Peyer's patch (tissue), 4 donors: ENCODE measurements around the gene FKBP6. TPM values are rescaled to one million over a fixed set of nuclear protein-coding genes. Genes with fewer than 3 reads are reported as not detected.
"Not testable (repeated sequence)": the region's sequence is repeated elsewhere in the genome, so short reads cannot be mapped to it uniquely, and the experiment has no call there.

Experiments used
- DNase-seq, 3 donors: peaks; one replicate each; pipeline ENCODE4 v3.0.0-alpha.2; 2017 to 2019
- H3K27ac ChIP-seq, 4 donors: fragments of 200-600 bp; sonication (generic); one replicate each; pipeline ENCODE4 v1.5.1; 2016 to 2019
- H3K27me3 ChIP-seq, 2 donors: fragments of 200-600 bp; sonication (generic); one replicate each; pipeline ENCODE4 v1.5.1; 2019
- H3K36me3 ChIP-seq, 3 donors: fragments of 200-600 bp; sonication (generic); one replicate each; pipeline ENCODE4 v1.5.1; 2016 to 2019
- H3K4me1 ChIP-seq, 4 donors: fragments of 200-600 bp; sonication (generic); one replicate each; pipeline ENCODE4 v1.5.1; 2016 to 2019
- H3K4me3 ChIP-seq, 4 donors: fragments of 200-600 bp; sonication (generic); 1 replicate in 3 of 4; 2 replicates in 1 of 4; pipeline ENCODE4 v1.5.1; 2016 to 2019; ENCODE audit warnings: mild to moderate bottlenecking in 1 of 4
- H3K9me3 ChIP-seq, 4 donors: fragments of 200-600 bp; sonication (generic); one replicate each; pipeline ENCODE4 v1.5.1; 2016 to 2019; ENCODE audit warnings: mild to moderate bottlenecking in 1 of 4
- CTCF ChIP-seq, 6 experiments: fragments of 450-650 bp in 4 of 6; fragments of 200-600 bp in 2 of 6; sonication (generic) in 1 of 6; IDR thresholded peaks; one replicate each; pipeline ENCODE4 v1.5.1; 2017 to 2019; ENCODE audit warnings: antibody characterized with exemption in 6 of 6, mild to moderate bottlenecking in 3 of 6, moderate library complexity in 1 of 6
- POLR2A ChIP-seq, 2 donors: fragments of 450-650 bp; IDR thresholded peaks; one replicate each; pipeline ENCODE4 v1.5.1; 2017; ENCODE audit warnings: antibody characterized with exemption in 2 of 2, mild to moderate bottlenecking in 2 of 2, moderate library complexity in 2 of 2
- total RNA-seq, 4 donors: library from RNA; depleted of rRNA; stranded (reverse); fragments of >200 nt; gene quantifications; one replicate each; pipeline ENCODE4 v1.1.0, GENCODE V29; 2016

Gene FKBP6
- total RNA-seq, 4 donors from 2014 or later = not detected

DNA sequence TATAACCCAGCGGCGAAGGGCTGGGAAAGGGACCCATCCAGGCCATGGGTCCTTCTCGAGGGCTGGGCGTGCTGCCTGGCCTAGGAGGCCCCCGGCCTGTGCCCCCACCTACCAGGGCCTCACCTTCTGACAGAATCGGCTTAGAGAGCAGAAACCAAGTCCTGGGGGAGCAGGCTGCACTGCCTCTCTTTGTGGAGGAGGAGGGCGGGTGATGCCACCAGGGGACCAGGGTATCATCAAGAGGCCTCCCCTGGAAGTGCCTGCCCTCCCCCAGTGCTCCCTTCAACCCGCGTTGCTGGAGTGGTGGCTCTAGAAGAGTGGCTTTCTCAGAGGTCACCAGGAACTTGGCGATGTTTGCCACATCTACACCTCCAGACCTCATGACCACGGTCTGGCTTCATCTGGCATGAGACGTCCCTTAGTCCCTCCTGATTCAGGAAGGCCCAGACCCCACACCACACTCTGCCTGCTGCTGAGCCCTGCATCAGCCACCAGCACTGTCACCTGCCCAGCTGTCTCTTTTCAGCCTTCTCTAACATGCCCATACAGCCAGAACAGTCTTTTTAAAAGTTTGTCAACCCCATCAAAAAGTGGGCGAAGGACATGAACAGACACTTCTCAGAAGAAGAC is 31.9 kb downstream of the FKBP6 start:
- DNase-seq = no peak
- H3K36me3 ChIP-seq = no peaks in the 10 kb centered on the region
- no peak overlapping the region for H3K27ac ChIP-seq
- H3K4me3 ChIP-seq = no peak overlapping the region
- H3K9me3 ChIP-seq = no peaks in the 10 kb centered on the region
- no peak for TF ChIP-seq CTCF (IDR thresholded peaks at IDR 0.05)
- no peak for TF ChIP-seq POLR2A (IDR thresholded peaks at IDR 0.05)
- no peaks in the 10 kb centered on the region for H3K27me3 ChIP-seq
- peaks cover 0 to 13% (median 0%) of the 10 kb centered on the region in 4 donors for H3K4me1 ChIP-seq

DNA sequence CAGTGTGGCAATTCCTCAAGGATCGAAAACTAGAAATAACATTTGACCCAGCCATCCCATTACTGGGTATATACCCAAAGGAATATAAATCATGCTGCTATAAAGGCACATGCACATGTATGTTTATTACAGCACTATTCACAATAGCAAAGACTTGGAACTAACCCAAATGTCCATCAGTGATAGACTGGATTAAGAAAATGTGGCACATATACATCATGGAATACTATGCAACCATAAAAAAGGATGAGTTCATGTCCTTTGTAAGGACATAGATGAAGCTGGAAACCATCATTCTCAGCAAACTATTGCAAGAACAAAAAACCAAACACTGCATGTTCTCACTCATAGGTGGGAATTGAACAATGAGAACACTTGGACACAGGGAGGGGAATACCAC is 32.6 kb downstream of the FKBP6 start:
- not testable (repeated sequence) for DNase-seq, H3K36me3 ChIP-seq, H3K27ac ChIP-seq, H3K9me3 ChIP-seq, H3K4me3 ChIP-seq, H3K27me3 ChIP-seq
- H3K4me1 ChIP-seq = peaks cover 0 to 13% (median 0%) of the 10 kb centered on the region in 4 donors

GRCh38 chr7:73363225-73364005 is 35.5 kb downstream of the FKBP6 start:
- Histone ChIP-seq H3K4me1 (peaks cover 0 to 4% (median 0%) of the 10 kb centered on the region in 4 donors), H3K9me3 (no peaks in the 10 kb centered on the region), H3K27me3 (no peaks in the 10 kb centered on the region), H3K4me3 (no peak overlapping the region), H3K27ac (no peak overlapping the region), H3K36me3 (no peaks in the 10 kb centered on the region)
- no peak for DNase-seq
- TF ChIP-seq CTCF (IDR thresholded peaks at IDR 0.05) (no peak), POLR2A (IDR thresholded peaks at IDR 0.05) (no peak)

- Histone ChIP-seq H3K9me3 (no peaks in the 10 kb centered on the region), H3K27ac (no peak overlapping the region), H3K4me3 (no peak overlapping the region), H3K27me3 (no peaks in the 10 kb centered on the region), H3K36me3 (no peaks in the 10 kb centered on the region), H3K4me1 (no peaks in the 10 kb centered on the region)
- TF ChIP-seq POLR2A (IDR thresholded peaks at IDR 0.05) = no peak
- TF ChIP-seq CTCF (IDR thresholded peaks at IDR 0.05) = no peak
- DNase-seq = no peak
These were observed 36.2 kb downstream of the FKBP6 start for GRCh38 chr7:73364006-73364728.

DNA sequence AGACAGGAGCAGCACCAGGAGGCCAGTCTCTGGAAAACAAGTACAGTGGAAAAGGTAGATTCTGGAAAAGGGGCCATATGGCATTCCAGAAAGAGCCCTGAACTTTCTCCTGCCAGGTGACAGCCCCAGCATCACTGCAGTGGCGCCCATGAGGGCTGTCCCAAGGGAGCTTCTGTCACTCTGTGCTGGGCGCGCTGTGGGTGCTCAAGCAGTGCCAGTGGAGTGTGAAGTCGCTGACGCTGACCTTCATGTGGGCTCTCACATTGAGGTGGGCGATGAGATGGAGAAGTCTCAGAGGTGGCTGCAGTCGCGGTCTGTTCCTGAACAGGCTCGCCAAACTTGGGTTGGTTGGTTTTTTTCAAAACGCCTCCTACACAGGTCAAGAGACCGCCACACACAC is 38.2 kb downstream of the FKBP6 start:
- Histone ChIP-seq H3K9me3 (no peaks in the 10 kb centered on the region), H3K27ac (no peak overlapping the region), H3K4me1 (no peaks in the 10 kb centered on the region), H3K36me3 (no peaks in the 10 kb centered on the region), H3K4me3 (no peak overlapping the region), H3K27me3 (no peaks in the 10 kb centered on the region)
- no peak for DNase-seq
- TF ChIP-seq CTCF (IDR thresholded peaks at IDR 0.05) (no peak), POLR2A (IDR thresholded peaks at IDR 0.05) (no peak)

GRCh38 chr7:73366990-73367389 is 39.0 kb downstream of the FKBP6 start:
- no peak overlapping the region for H3K27ac ChIP-seq
- H3K36me3 ChIP-seq = no peaks in the 10 kb centered on the region
- no peaks in the 10 kb centered on the region for H3K27me3 ChIP-seq
- no peaks in the 10 kb centered on the region for H3K9me3 ChIP-seq
- DNase-seq = no peak
- no peak overlapping the region for H3K4me3 ChIP-seq
- TF ChIP-seq POLR2A (IDR thresholded peaks at IDR 0.05) = no peak
- TF ChIP-seq CTCF (IDR thresholded peaks at IDR 0.05) = no peak
- no peaks in the 10 kb centered on the region for H3K4me1 ChIP-seq
